GM12878 (cell line): ENCODE results near the gene WASF2. TPM values are rescaled to one million over a fixed set of nuclear protein-coding genes. Genes with fewer than 3 reads are reported as not detected.
A peak's percentile ranks its signal among the peaks of the same experiment; 100 is the strongest.

Source experiments
- ATAC-seq: fragments of 200-7000 bp; cut with Tn5 transposase; 3 replicates; pipeline ENCODE4 v1.9.1; 2020; ENCODE audit warnings: mild to moderate bottlenecking, moderate library complexity
- BruUV-seq: library from RNA; stranded (reverse); fragments of 400-500 nt; replicated peaks from 2 replicates; lab custom pipeline; 2021; lab: Mats Ljungman, UMichigan
- CTCF ChIA-PET: fragments of 300-600 bp; sonication (Branson Sonifier 250); formaldehyde crosslinking; extraction: SDS; loops from one replicate; lab custom pipeline; 2021; ENCODE audit warnings: inconsistent platforms; lab: Yijun Ruan, JAX
- POLR2A ChIA-PET: fragments of 350-600 bp; formaldehyde crosslinking; extraction: SDS; loops from one replicate; lab custom pipeline; 2021; ENCODE audit warnings: inconsistent platforms; lab: Charles Lee
- RAD21 ChIA-PET: fragments of 300-600 bp; sonication (Branson Sonifier 250); formaldehyde crosslinking; loops from one replicate; lab custom pipeline; 2023; ENCODE audit warnings: antibody characterized with exemption; ENCODE audit not compliant: unreplicated experiment; lab: Charles Lee
- SMC1A ChIA-PET: fragments of 300-600 bp; sonication (Branson Sonifier 250); formaldehyde crosslinking; loops from one replicate; lab custom pipeline; 2023; ENCODE audit not compliant: unreplicated experiment, uncharacterized antibody; lab: Charles Lee
- DNase-seq: peaks from one replicate; pipeline ENCODE4 v3.0.0-alpha.2; 2011; ENCODE audit warnings: low read depth, low spot score
- FAIRE-seq: peaks from 3 replicates; lab custom pipeline; 2011; peaks lifted over from hg19 to GRCh38; lab: Jason Lieb, UNC
- H2AFZ ChIP-seq: 2 replicates; pipeline ENCODE4 v1.6.0; 2011; ENCODE audit warnings: low read depth, low read length, control low read depth; ENCODE audit not compliant: control insufficient read depth
- H3K27ac ChIP-seq: 2 replicates; pipeline ENCODE4 v1.5.1; 2011; ENCODE audit warnings: control low read depth; ENCODE audit not compliant: control insufficient read depth, insufficient read depth
- H3K27me3 ChIP-seq, 2 experiments: replicated peaks in 1 of 2; 2 replicates each; pipeline versions ENCODE4 v1.6.0 to v1.6.1; 2011; ENCODE audit warnings: low read length in 1 of 2; ENCODE audit not compliant: control insufficient read depth in 2 of 2, insufficient read depth in 2 of 2
- H3K36me3 ChIP-seq, 2 experiments: 2 replicates each; pipeline ENCODE4 v1.5.1; 2011; ENCODE audit warnings: low read length in 1 of 2; ENCODE audit not compliant: control insufficient read depth in 2 of 2, insufficient read depth in 2 of 2
- H3K4me1 ChIP-seq: 2 replicates; pipeline ENCODE4 v1.6.1; 2011; ENCODE audit warnings: mild to moderate bottlenecking, low read length, moderate library complexity, mixed read lengths; ENCODE audit not compliant: control insufficient read depth, insufficient read depth
- H3K4me2 ChIP-seq: 2 replicates; pipeline ENCODE4 v1.6.0; 2011; ENCODE audit warnings: control low read depth; ENCODE audit not compliant: control insufficient read depth, insufficient read depth
- H3K4me3 ChIP-seq: fragments of 200-600 bp; sonication (generic); 2 replicates; pipeline ENCODE4 v1.5.1; 2016
- H3K79me2 ChIP-seq: 2 replicates; pipeline ENCODE4 v1.6.0; 2011; ENCODE audit warnings: low read length; ENCODE audit not compliant: control insufficient read depth, insufficient read depth
- H3K9ac ChIP-seq: 2 replicates; pipeline ENCODE4 v1.8.0; 2011; ENCODE audit warnings: low read length, control low read depth, mixed read lengths; ENCODE audit not compliant: control insufficient read depth, insufficient read depth
- H3K9me3 ChIP-seq: replicated peaks from 3 replicates; pipeline ENCODE4 v1.5.1; 2011; ENCODE audit warnings: mild to moderate bottlenecking, low read length; ENCODE audit not compliant: control insufficient read depth, insufficient read depth
- H4K20me1 ChIP-seq: 2 replicates; pipeline ENCODE4 v1.6.0; 2011; ENCODE audit not compliant: control insufficient read depth, insufficient read depth
- ATF7 ChIP-seq: fragments of 450-650 bp; IDR thresholded peaks from 2 replicates; pipeline ENCODE4 v1.6.1; 2016; ENCODE audit warnings: low read depth, mild to moderate bottlenecking
- CREM ChIP-seq: IDR thresholded peaks from 2 replicates; pipeline ENCODE4 v1.6.1; 2014; ENCODE audit warnings: antibody characterized with exemption, low read depth
- HDGF ChIP-seq: fragments of 450-650 bp; IDR thresholded peaks from 2 replicates; pipeline ENCODE4 v1.6.1; 2016; ENCODE audit warnings: antibody characterized with exemption
- IKZF2 ChIP-seq, 2 experiments: fragments of 450-650 bp; IDR thresholded peaks; 2 replicates each; pipeline ENCODE4 v1.6.1; 2017; ENCODE audit warnings: mild to moderate bottlenecking in 2 of 2, moderate library complexity in 2 of 2
- IRF3 ChIP-seq: fragments of 450-650 bp; IDR thresholded peaks from 2 replicates; pipeline ENCODE4 v1.6.1; 2014; ENCODE audit warnings: mild to moderate bottlenecking
- MLLT1 ChIP-seq: fragments of 450-650 bp; IDR thresholded peaks from 2 replicates; pipeline ENCODE4 v1.6.1; 2016; ENCODE audit warnings: mild to moderate bottlenecking
- NBN ChIP-seq: fragments of 450-650 bp; IDR thresholded peaks from 2 replicates; pipeline ENCODE4 v1.6.1; 2016
- NKRF ChIP-seq: fragments of 450-650 bp; conservative IDR thresholded peaks from 2 replicates; pipeline ENCODE4 v1.6.1; 2017; ENCODE audit warnings: mild to moderate bottlenecking, moderate library complexity
- SMAD1 ChIP-seq: fragments of 450-650 bp; IDR thresholded peaks from 2 replicates; pipeline ENCODE4 v1.6.1; 2018; ENCODE audit warnings: mild to moderate bottlenecking, low read depth; ENCODE audit not compliant: partially characterized antibody
- ZZZ3 ChIP-seq: IDR thresholded peaks from 2 replicates; pipeline ENCODE4 v1.6.1; 2011; ENCODE audit warnings: low read depth; ENCODE audit not compliant: control insufficient read depth, insufficient read length
- WGBS: methylation state at CpG from one replicate; pipeline ENCODE4 v1.1.6; 2016; ENCODE audit warnings: low lambda C conversion rate; ENCODE audit not compliant: insufficient replicate concordance, insufficient coverage; ENCODE audit errors: missing lambda C conversion rate; 5-methylcytosine and 5-hydroxymethylcytosine counted together
- in situ Hi-C: fragments of 300-500 bp; cut with MboI; formaldehyde crosslinking; loops from 9 replicates; pipeline ENCODE4 v1.14.3; 2018; ENCODE audit warnings: mixed read lengths
- intact Hi-C: fragments of 100-400 bp; cut with micrococcal nuclease; formaldehyde crosslinking; loops from one replicate; pipeline ENCODE4 v1.14.2; 2022; ENCODE audit not compliant: unreplicated experiment
- polyA plus RNA-seq, 11 experiments: library from polyadenylated mRNA; depleted of rRNA in 4 of 11; unstranded in 6 of 11; stranded (reverse) in 5 of 11; fragments of >200 nt; fragmentation: Nextera tagmentation in 4 of 11; fragmentation: Illumina TruSeq in 1 of 11; extraction: Ambion mirVana in 4 of 11; extraction: Trizol in 1 of 11; gene quantifications; 1 replicate in 1 of 11; 2 replicates in 10 of 11; pipeline versions ENCODE4 v1.2.1 to v1.2.3, GENCODE V29; 2011 to 2016; ENCODE audit warnings: inconsistent platforms in 2 of 11, missing spikeins in 2 of 11, low read depth in 1 of 11
- total RNA-seq, 4 experiments: library from RNA; depleted of rRNA in 3 of 4; stranded (reverse); fragments of >200 nt in 3 of 4; fragmentation: Illumina TruSeq in 1 of 4; extraction: Trizol in 1 of 4; gene quantifications; 2 replicates each; pipeline versions ENCODE4 v1.2.1 to v1.2.3, GENCODE V29; 2013 to 2021

WASF2 gene
- total and polyA plus RNA-seq, 10 of the 15 experiments (the other 5 are each of a cell fraction or from before 2014, with no cell fraction given) = 7.0 to 111 (median 37.1) TPM

GRCh38 chr1:27526569-27527222, 36.7 kb upstream of the WASF2 start:
- BruUV-seq = no TSS peak
- no peaks in the 10 kb centered on the region for H4K20me1 ChIP-seq
- ATAC-seq (peak; percentile 23), FAIRE-seq (peak; percentile 49), DNase-seq (no peak)
- H3K9me3 ChIP-seq = no peaks in the 10 kb centered on the region
- TF ChIP-seq NKRF (0 out of 2 replicates have a peak, but pooled peaks have one; percentile 10), IRF3 (no peak), ZZZ3 (no peak), SMAD1 (no peak), NBN (peak; percentile 64; the same call in 1 of the 2 replicates), ATF7 (0 out of 2 replicates have a peak, but pooled peaks have one; percentile 15), MLLT1 (peak; percentile 88), HDGF (peak; percentile 87; the same call in 1 of the 2 replicates), CREM (peak; percentile 54; the same call in 1 of the 2 replicates), IKZF2 (IDR thresholded peaks at IDR 0.05) (peak in 1 of 2 experiments; percentile 15; a peak in 1 of 4 replicates)
- WGBS = 83% methylated on average over 10 of the region's 10 CpGs
- H3K4me3 ChIP-seq = peak overlapping the region; percentile 68; the same call in 1 of the 2 replicates
- H3K4me2 ChIP-seq = peak overlapping the region; percentile 97
- POLR2A ChIA-PET = interaction anchor here (0.6 to 1.7 kb wide), 11 partner anchors 31 to 200 kb away, joined by 3 to 11 read pairs (median 4); partner anchors contain the start of gene WASF2
- H3K79me2 ChIP-seq = peaks cover 4% of the 10 kb centered on the region; the same call in 1 of the 2 replicates
- no peaks in the 10 kb centered on the region for H3K27me3 ChIP-seq
- CTCF ChIA-PET = interaction anchor here (0.8 to 2.0 kb wide), 11 partner anchors 28 to 230 kb away, joined by 3 to 17 read pairs (median 4); partner anchors contain the start of genes AHDC1 and WASF2
- no peak overlapping the region for H3K27ac ChIP-seq
- no peaks in the 10 kb centered on the region for H3K36me3 ChIP-seq
- peaks cover 34% of the 10 kb centered on the region for H3K4me1 ChIP-seq
- RAD21 ChIA-PET = interaction anchor here (1.0 to 3.6 kb wide), 12 partner anchors 30 to 110 kb away, joined by 3 to 23 read pairs (median 6); partner anchors contain the start of gene WASF2
- no peak overlapping the region for H3K9ac ChIP-seq
- no peak overlapping the region for H2AFZ ChIP-seq
- SMC1A ChIA-PET = interaction anchor here (1.2 to 2.0 kb wide), 10 partner anchors 10 to 111 kb away, joined by 3 to 12 read pairs (median 7); no protein-coding TSS in a partner anchor
- in situ Hi-C loops (no loop called here), intact Hi-C loops (no loop called here)
